HUES48 (cell line): ENCODE results near the gene MED20.

Experiments used
- H3K27ac ChIP-seq: one replicate; pipeline ENCODE4 v1.7.0; 2013; ENCODE audit warnings: low read depth, low read length, inconsistent platforms
- H3K27me3 ChIP-seq: 2 replicates; pipeline ENCODE4 v1.6.1; 2013; ENCODE audit warnings: mild to moderate bottlenecking, low read length; ENCODE audit not compliant: control insufficient read depth, insufficient read depth
- H3K36me3 ChIP-seq: 2 replicates; pipeline ENCODE4 v1.6.1; 2013; ENCODE audit warnings: low read length; ENCODE audit not compliant: control insufficient read depth, insufficient read depth
- H3K4me1 ChIP-seq: 2 replicates; pipeline ENCODE4 v1.6.1; 2013; ENCODE audit warnings: mild to moderate bottlenecking, low read length; ENCODE audit not compliant: control insufficient read depth, insufficient read depth
- H3K4me3 ChIP-seq: 2 replicates; pipeline ENCODE4 v1.5.1; 2013; ENCODE audit warnings: mild to moderate bottlenecking, low read depth, low read length
- H3K9ac ChIP-seq: 2 replicates; pipeline ENCODE4 v1.6.1; 2013; ENCODE audit warnings: mild to moderate bottlenecking, low read depth, low read length, moderate library complexity
- H3K9me3 ChIP-seq: 2 replicates; pipeline ENCODE4 v1.6.1; 2013; ENCODE audit warnings: low read length; ENCODE audit not compliant: control insufficient read depth, insufficient read depth

MED20 gene

DNA sequence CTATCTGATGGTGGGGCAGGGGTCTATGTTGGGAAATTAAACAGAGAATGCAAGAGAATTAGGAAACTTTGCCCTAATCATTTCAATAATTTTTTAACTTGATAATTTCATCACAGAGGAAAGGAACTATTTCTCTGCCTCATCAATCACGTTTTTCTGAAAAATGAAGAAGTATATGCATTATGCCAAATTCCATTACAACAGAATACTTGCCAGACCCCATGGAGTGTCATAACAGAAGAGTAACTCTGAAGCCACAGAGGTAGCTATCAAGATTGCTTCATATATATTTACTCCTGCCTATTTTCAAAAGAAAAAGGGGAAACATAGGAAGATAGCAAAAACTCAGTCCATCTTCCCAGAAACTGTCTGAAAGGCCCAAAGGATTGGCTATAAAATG is 20.1 kb downstream of the MED20 start:
- H3K36me3 ChIP-seq, result peaks cover 19% of the 10 kb centered on the region
- no peaks in the 10 kb centered on the region for H3K9me3 ChIP-seq
- no peaks in the 10 kb centered on the region for H3K27me3 ChIP-seq
- H3K4me1 ChIP-seq, result peaks cover 6% of the 10 kb centered on the region
- H3K9ac ChIP-seq, result no peak overlapping the region
- H3K4me3 ChIP-seq, result no peak overlapping the region
- no peak overlapping the region for H3K27ac ChIP-seq

DNA sequence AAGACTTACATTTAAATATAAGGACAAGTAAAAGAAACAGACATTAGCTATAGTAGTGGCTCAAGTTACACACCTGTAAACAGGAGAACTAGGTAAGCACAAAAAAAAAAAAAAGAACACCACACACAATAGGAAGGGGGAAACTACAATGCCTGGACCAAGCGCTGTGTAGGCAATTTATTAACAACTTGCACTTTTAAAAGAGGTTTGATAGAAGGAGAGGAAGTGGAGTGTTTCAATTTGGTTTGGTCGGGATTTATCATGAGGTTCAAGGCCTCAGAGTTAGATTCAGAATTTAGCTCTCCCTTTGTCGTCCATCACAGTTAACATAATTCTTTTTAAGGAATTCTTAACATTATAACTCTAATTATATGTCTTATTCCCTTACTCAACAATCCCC is 24.7 kb downstream of the MED20 start:
- Histone ChIP-seq H3K27ac (peak overlapping the region; percentile 92), H3K4me1 (peaks cover 30% of the 10 kb centered on the region), H3K9ac (peak overlapping the region; percentile 82), H3K36me3 (no peaks in the 10 kb centered on the region), H3K4me3 (peak overlapping the region; percentile 85), H3K9me3 (no peaks in the 10 kb centered on the region), H3K27me3 (peaks cover 3% of the 10 kb centered on the region; the same call in 1 of the 2 replicates)

DNA sequence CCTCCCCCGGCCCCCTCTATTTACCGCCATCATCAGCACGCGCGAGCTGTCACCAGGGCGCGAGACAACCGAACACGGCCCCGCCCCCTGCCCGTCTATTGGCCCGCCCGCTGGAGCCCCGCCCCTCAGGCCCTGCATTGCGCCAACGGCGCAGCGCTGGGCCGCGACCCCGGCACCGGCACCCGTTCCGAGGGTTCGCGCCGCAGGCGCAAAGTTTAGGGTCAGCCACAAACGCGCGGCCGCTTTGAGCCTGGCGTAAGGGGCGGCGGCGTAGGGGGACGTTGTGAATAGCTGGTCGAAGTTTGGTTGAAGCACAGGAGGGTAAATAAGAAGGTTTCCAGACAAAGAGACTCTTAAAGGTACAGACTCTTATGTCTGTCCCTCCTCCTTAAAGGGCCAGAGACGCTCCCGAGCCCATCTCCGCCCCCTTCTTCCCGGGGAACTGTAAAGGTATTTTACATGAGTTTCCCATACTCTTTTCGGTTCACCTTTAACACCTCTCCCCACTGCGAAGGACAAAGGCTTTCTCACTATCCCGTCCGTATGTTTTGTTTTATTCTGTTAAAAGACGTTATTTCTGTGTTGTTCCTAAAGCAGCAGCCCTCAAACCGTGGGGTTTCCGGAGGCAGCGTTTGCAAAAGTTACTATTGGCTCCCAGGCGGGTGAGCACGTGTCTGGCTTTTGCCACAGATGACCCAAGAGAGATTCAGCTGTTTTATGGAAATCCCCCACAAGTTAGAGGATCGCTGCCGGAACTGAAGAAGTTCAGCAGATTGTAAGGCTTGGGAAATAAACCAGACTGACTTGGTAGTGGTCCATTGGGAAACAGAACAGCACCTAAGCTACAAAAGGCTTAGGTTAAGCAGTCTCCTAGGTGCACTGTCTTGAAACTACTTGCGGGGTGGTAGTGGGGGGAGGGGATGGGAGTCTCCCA is 25.4 kb downstream of the MED20 start, which contains the start of gene USP49:
USP49 (minus strand) TSS at position 76 of the 934 bp plus-strand sequence. CDS start 88,392 bp downstream, outside the sequence.
- Histone ChIP-seq H3K27ac (peak within 1 kb of the TSS; percentile 92), H3K4me3 (peak within 1 kb of the TSS; percentile 91), H3K9ac (peak within 1 kb of the TSS; percentile 82), H3K9me3 (no peaks in the 10 kb centered on the region), H3K36me3 (0 out of 2 replicates have a peak, but pooled peaks cover 4% of the 10 kb centered on the region), H3K27me3 (peaks cover 3% of the 10 kb centered on the region; the same call in 1 of the 2 replicates), H3K4me1 (peaks cover 30% of the 10 kb centered on the region)

DNA sequence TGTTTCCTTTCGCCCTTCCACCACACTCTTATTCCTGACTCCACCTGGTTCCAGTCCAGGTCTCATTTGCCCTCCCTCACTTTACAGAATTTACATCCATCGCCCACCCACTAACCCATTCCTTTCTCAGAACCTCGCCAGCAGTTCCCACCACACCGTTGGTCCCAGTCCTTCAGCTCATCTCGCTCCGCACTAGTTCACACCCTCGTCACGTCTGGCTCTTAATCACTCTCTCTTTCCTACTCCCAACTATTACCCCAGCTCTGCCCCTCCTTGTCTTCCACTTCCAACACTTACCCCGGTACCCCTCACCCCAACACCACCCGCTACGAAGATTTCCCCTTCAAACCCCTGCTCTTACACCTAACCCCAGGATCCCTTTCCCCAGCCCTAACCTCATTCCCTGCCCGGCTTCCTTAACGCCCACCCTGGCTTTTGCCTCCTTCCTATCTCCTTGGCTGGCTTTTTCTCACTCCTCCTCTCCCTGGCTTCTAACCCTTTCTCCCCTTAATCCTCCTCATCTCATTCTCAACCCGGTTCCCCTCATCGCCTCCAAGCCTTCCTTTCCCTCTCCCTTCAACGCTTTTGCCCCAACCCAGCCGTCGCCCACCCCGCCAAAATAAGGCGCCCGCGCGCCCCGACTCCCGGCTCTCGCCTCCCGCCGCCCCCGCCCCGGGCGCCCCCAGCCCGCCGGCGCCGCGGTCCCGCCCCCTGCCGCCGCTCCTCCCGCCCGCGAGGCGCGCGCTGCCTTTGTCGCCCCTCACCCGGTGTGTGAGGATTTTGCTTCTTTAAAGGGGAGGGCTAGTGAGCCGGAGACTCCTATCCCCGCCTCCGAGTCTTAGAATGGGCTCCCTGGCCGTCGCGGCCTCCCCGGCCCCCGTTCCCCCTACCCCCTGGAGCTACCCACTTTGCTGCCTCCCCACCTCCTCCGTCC is 26.3 kb downstream of the MED20 start:
- H3K27ac ChIP-seq, result peak overlapping the region; percentile 92
- peak overlapping the region; percentile 91 for H3K4me3 ChIP-seq

DNA sequence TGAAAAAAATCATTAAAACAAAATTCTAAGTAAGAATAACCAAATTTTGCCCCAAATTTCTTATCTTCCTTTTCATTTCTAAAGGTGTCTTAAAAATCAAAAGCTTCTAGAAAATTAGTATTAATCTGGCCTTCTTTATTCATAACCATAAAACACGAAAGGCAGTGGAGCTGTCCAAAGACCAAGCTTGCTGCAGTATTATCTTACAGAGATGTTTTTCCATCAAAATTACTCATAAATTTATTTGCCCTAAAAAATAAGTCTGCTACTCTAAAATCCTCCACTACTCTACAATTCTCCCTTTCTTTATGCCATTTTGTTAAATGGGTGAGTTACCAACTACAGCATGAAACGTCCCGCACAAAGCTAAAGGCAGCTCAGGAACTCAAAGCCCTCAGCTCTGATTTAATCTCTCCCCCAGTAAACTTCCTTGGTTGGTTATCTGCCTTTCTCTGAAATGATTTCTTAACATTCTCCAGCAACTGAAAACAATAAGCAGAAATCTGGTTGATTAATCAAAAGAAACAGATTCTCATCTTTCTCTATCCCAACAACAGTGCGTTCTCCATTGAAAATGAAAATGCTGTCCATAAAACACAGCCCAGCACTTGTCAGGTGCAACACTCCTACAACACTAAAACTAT is 27.9 kb downstream of the MED20 start:
- Histone ChIP-seq H3K9ac (0 out of 2 replicates have a peak overlapping the region, but pooled peaks have one; percentile 25), H3K9me3 (no peaks in the 10 kb centered on the region), H3K4me3 (peak overlapping the region; percentile 91), H3K36me3 (0 out of 2 replicates have a peak, but pooled peaks cover 4% of the 10 kb centered on the region), H3K4me1 (peaks cover 30% of the 10 kb centered on the region), H3K27ac (no peak overlapping the region), H3K27me3 (peaks cover 3% of the 10 kb centered on the region; the same call in 1 of the 2 replicates)

More for the DNA sequence above, 26.3 kb downstream of the MED20 start:
- peak overlapping the region; percentile 77 for H3K9ac ChIP-seq
- 0 out of 2 replicates have a peak, but pooled peaks cover 4% of the 10 kb centered on the region for H3K36me3 ChIP-seq
- peaks cover 3% of the 10 kb centered on the region; the same call in 1 of the 2 replicates for H3K27me3 ChIP-seq
- H3K4me1 ChIP-seq, result peaks cover 30% of the 10 kb centered on the region
- H3K9me3 ChIP-seq, result no peaks in the 10 kb centered on the region

DNA sequence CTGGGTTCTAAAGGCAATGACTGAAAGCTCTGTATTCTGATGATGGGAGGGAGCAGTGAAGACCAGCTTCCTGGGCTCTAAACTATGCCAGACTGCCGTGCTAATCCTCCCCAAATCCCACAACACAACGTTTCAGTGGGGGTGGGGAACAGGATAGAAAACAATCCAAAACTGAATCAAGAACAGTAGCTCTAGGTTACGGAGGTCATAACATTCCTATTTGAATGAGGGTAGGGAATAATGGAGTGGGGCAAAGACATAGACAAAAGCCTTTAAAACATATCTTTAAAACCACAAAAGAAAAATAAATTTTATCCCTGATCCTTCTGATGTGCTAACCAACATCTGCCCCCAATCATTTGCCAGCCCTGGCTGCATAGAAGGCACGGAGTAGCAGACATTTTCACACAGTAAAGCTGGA is 33.6 kb downstream of the MED20 start:
- Histone ChIP-seq H3K27me3 (no peaks in the 10 kb centered on the region), H3K9me3 (no peaks in the 10 kb centered on the region), H3K27ac (peak overlapping the region; percentile 2), H3K4me3 (no peak overlapping the region), H3K4me1 (peaks cover 15% of the 10 kb centered on the region; the same call in 1 of the 2 replicates), H3K36me3 (peaks cover 10% of the 10 kb centered on the region; the same call in 1 of the 2 replicates), H3K9ac (no peak overlapping the region)

DNA sequence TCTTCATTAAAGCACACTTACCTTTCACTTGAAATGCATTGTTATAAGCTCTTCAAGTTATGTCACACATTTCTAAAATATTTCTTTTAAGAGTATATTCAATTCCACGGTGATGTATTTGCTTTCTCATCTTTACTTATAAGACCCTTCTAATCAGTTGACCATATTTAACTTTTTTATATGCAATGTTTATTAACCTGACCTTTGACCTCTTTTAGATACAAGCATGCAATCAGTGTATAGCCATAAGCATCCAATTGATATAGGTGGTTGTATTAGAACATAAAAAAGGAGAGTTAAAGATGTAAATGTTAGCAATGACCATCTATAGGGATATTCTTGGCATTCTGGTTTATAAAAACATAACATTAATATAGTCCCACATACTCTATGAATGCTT is 35.0 kb downstream of the MED20 start:
- peaks cover 11% of the 10 kb centered on the region; the same call in 1 of the 2 replicates for H3K4me1 ChIP-seq
- no peak overlapping the region for H3K9ac ChIP-seq
- H3K27ac ChIP-seq, result no peak overlapping the region
- H3K9me3 ChIP-seq, result no peaks in the 10 kb centered on the region
- no peaks in the 10 kb centered on the region for H3K27me3 ChIP-seq
- H3K36me3 ChIP-seq, result peaks cover 10% of the 10 kb centered on the region; the same call in 1 of the 2 replicates
- no peak overlapping the region for H3K4me3 ChIP-seq

DNA sequence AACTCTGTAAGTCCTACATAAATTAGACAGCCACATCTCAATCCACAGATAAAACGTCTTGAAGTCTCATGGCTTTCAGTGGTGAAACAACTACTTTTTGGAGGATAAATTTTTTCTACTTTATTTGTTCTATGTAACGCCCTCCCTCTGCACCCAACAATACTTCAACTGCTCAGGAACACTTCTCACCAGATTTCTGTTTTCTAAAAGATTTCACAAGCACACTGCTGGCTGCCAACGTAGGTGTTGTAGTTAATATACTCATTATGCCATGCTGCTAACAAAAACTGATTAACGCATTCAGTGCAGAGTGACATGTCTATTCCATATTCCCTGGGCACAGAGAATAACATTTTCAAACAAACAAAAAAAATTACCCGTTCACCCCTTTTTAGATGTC is 36.0 kb downstream of the MED20 start:
- Histone ChIP-seq H3K36me3 (peaks cover 6% of the 10 kb centered on the region; the same call in 1 of the 2 replicates), H3K4me3 (no peak overlapping the region), H3K4me1 (peaks cover 11% of the 10 kb centered on the region; the same call in 1 of the 2 replicates), H3K9me3 (no peaks in the 10 kb centered on the region), H3K27me3 (no peaks in the 10 kb centered on the region), H3K9ac (no peak overlapping the region), H3K27ac (no peak overlapping the region)

DNA sequence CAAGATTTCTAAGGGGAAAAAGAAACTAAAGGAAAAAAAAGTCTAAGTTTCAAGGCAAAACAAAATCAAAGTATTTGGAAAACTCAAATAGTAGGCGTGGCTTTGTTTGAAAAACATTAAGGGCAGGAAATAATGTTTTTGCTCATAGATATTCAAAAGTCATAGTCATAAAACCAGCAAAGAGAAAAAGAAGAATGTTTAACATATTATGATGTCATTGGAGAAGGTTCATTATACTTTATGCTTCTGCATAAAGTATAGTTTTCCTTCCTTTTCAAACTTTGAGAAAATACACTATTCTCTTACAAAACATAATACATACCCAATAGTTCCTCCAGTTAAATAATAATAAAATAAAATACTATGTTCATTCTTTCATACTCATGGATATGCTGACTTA is 39.4 kb downstream of the MED20 start:
- Histone ChIP-seq H3K4me1 (peaks cover 9% of the 10 kb centered on the region; the same call in 1 of the 2 replicates), H3K27ac (no peak overlapping the region), H3K9me3 (no peaks in the 10 kb centered on the region), H3K4me3 (no peak overlapping the region), H3K9ac (no peak overlapping the region), H3K27me3 (no peaks in the 10 kb centered on the region), H3K36me3 (peaks cover 6% of the 10 kb centered on the region; the same call in 1 of the 2 replicates)

DNA sequence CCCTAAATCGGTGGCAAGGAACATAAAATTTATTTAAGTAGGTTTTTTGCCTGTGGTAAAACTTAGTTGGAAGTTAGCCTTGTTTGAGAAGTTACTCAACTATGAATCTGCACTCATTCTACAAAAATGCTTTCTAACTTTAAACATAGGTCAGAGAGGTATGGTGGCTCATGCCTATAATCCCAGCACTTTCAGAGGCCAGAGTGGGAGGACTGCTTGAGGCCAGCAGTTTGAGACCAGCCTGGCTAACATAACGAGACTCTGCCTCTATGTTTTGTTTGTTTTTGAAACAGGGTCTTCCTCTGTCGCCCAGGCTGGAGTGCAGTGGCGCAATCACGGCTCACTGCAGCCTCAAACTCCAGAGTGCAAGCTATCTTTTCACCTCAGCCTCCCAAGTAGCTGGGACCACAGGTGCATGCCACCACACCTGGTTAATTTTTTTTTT is 42.0 kb downstream of the MED20 start:
- Histone ChIP-seq H3K27ac (no peak overlapping the region), H3K9me3 (no peaks in the 10 kb centered on the region), H3K4me1 (peaks cover 9% of the 10 kb centered on the region; the same call in 1 of the 2 replicates), H3K36me3 (0 out of 2 replicates have a peak, but pooled peaks cover 2% of the 10 kb centered on the region), H3K27me3 (no peaks in the 10 kb centered on the region), H3K4me3 (no peak overlapping the region), H3K9ac (peak overlapping the region; percentile 21; the same call in 1 of the 2 replicates)
